DMS114 treated with DMSO at 0.1 percent for 48 hours (cell line): ENCODE measurements around the gene COX7A2L.
"Not testable (repeated sequence)": the region's sequence is repeated elsewhere in the genome, so short reads cannot be mapped to it uniquely, and the experiment has no call there.

Experiments
- DNase-seq: peaks from one replicate; lab custom pipeline; 2025; ENCODE audit not compliant: unreplicated experiment; lab: John Stamatoyannopoulos, UW

COX7A2L gene, protein sequence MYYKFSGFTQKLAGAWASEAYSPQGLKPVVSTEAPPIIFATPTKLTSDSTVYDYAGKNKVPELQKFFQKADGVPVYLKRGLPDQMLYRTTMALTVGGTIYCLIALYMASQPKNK

GRCh38 chr2:42360890-42361727 lies at the start of gene COX7A2L:
TSS of gene COX7A2L (minus strand) at chr2:42361217. CDS start at chr2:42361161, 56 bp downstream.
- peak; percentile 95 for DNase-seq

- no peak for DNase-seq
These were observed 47.0 kb upstream of the COX7A2L start for GRCh38 chr2:42408009-42408408.

- DNase-seq, result no peak
These were observed 46.5 kb upstream of the COX7A2L start for GRCh38 chr2:42407476-42407875.

DNA sequence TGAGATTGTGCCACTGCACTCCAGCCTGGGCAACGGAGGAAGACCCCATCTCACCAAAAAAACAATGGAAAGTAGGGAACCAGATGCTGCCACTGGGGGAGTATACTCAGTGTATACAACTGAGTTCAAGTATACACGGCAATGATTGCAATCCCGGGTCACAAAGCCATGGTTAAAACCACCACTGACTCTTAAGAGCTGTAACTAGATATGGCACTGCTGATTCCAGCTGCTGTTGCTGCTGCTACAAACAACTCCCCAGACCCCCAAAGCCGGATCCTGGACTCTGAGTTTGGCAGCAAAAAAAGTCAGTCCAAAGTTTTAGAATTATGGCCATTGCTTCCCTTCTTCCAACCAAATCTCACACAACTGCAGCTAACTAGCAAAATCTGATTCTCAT lies 43.7 kb upstream of the COX7A2L start:
- DNase-seq, result no peak

DNA sequence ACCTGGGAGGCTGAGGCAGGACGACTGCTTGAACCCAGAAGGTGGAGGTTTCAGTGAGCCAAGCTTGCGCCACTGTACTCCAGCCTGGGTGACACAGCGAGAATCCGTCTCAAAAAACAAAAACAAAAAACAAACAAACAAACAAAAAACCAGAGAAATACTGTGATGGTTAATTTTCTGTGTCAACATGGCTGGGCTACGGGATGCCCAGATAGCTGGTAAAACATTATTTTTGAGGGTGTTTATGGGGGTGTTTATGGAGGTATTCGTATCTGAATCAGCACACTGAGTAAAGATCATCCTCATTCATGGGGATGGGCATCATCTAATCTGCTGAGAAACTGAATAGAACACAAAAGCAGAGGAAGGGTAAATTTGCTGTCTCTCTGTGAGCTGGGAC lies 40.8 kb upstream of the COX7A2L start:
- no peak for DNase-seq

- DNase-seq, result not testable (repeated sequence)
These were observed 37.0 kb upstream of the COX7A2L start for GRCh38 chr2:42398052-42398451.

DNA sequence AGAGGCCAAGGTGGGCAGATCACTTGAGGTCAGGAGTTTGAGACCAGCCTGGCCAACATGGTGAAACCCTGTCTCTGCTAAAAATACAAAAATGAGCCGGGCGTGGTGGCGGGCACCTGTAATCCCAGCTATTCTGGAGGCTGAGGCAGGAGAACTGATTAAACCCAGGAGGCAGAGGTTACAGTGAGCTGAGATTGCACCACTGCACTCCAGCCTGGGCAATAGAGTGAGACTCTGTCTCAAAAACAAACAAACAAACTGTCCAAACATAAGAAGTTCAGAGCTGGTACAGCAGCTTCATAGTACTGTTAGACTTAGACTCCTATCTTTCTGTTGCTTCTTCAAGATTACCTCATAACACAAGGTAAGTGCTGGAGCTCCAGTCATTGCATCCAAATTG lies 32.3 kb upstream of the COX7A2L start:
- DNase-seq, result not testable (repeated sequence)

- no peak for DNase-seq
These were observed 31.2 kb upstream of the COX7A2L start for GRCh38 chr2:42392191-42392590.

DNA sequence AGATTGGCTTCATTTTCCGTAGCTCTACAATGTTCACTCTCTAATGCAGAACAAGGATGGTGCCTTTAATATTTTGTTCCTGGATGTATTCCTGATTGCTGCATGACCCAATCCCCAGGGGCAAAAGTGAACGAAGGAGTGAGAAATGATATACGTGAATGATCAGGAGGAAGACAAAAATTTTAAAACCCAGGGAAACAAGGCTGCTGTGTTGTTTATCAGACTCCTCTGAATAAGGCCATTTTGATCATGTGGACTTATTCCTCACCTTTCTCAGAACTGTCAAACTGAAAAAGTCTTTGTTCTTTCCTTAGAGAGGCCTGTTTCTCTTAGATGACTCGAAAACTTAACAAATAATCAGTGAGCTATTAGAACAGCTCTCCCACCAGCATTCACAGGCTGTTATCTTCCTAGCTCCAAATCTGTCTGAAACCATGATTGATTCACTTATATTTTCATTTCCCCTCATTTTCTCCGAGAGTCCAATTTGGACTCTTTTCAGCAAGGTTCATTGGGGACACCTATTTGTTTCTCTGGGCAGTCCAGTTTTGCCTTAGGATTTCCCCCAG lies 29.5 kb upstream of the COX7A2L start:
- no peak for DNase-seq

- no peak for DNase-seq
These were observed 25.7 kb upstream of the COX7A2L start for GRCh38 chr2:42386682-42387081.

DNA sequence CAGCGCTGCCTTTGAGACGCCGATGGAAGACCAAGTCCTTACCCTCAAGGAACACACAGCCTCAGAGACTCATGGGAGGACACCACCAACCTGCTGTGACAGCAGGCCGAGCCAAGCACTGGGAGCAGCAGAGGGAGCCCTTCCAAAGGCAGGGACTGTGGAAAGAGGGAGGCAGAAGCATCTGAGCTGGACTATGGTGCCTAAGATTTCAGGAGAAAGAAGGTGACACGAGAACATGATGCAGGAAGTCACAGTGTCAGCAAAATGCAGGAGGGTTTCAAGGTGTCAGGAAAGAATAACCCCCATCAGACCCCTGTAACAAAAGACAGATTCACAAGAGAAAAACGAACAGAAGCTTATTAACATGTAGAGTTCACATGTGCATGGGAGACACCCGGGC lies 24.2 kb upstream of the COX7A2L start:
- no peak for DNase-seq

DNA sequence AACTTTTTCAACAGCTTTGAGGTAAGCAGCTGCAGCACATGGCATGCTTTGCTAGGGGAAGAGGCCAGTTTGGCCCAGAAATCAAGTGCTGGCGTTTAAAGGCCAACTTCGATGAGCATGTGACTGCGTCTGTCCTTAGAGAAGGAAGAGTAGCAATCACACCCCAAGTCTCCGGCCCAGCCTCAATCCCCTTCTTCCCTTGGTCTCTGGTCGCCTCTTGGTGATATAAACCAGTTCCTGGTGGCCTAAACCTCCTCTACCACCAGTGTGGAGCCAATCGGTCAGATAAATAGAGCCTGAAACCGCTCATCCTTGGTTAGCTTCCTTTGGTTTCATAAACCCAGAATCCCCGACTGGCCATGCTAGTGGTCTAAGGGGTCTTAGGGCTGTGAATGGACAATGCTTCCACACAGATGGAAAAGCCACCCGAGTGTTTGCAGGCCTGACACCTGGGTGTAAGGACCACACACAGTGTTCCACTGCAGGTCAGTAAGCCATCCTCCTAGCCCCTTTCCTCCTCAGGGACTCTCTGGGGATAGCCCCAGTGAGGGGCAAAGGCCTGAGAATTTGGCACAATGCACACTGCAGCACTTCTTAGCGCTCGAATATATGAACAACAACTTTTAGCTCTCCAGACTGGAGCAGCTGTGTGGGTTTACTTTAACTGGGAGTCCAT lies 23.0 kb upstream of the COX7A2L start:
- no peak for DNase-seq

- DNase-seq, result no peak
These were observed 21.1 kb upstream of the COX7A2L start for GRCh38 chr2:42382144-42382543.

DNA sequence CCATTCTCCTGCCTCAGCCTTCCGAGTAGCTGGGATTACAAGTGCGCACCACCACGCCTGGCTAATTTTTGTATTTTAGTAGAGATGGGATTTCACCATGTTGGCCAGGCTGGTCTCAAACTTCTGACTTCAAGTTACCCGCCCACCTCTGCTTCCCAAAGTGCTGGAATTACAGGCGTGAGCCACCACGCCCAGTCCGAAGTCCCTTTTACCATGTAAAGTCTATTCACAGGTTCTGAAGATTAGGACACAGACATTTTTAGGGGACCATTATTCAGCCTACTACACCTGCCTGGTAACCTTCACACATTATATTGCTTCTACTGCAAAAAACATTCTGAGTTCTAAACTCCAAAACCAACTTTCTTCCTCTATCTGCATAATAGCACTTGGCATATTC lies 19.0 kb upstream of the COX7A2L start:
- not testable (repeated sequence) for DNase-seq

DNA sequence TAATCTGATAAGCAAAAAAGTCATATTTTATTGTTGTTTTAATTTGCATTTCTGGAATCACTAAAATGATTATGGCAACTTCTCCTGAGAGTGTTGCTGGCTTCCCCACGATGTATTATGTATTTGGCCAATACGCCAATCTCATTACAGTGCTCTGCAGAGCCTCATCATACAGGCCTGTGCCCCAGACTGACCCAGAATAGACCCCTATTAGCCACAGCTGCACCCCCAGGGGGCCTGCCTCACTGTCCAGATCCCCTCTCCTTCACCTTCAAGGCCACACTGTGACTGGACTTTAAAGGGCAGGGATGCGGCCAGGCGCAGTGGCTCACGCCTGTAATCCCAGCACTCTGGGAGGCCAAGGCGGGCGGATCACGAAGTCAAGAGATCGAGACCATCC lies 17.4 kb upstream of the COX7A2L start:
- DNase-seq, result no peak

GRCh38 chr2:42376758-42377157 lies 15.7 kb upstream of the COX7A2L start:
- no peak for DNase-seq

- no peak for DNase-seq
These were observed 11.6 kb upstream of the COX7A2L start for GRCh38 chr2:42372474-42373200.

DNA sequence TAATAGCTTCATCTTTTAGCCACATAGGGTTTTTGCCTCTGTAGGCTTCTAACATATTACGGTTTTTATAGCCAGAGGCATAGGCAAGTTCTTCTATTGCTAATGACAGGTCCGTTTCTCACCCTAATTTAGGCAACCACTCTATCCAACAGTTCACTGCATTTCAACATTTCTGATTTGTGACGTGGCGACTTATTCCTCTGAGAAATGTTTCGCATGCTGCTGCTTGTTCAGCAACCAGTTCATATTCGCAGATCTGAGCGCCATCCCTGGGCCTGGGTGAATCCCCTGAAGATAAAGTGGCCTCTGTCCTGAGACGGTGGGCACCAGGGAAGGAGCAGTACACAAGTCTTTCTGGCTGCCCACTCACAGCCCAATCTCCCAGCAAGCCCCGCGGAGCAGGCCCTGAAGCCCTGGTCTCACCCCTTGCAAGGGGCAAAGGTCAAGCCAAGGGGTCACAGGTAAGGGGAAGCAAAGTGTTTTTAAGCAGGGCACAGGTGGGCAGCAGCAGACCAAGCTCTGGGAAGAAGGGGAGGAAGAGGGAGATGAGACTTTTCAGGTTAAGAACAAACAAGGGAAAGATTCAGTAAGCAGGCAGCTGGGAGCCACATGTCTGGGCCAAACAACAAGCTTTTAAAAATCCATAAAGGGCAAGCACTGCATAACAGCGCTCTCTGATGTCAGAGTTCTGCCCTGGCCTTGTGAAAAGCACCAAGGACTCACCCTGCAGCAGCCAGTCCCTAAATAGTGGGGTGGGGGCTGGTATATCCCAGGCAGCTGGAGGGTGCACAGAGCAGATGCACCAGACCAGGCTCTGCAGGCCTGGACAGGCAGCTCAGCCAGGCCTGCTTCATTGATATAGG lies 10.8 kb upstream of the COX7A2L start:
- DNase-seq, result no peak

GRCh38 chr2:42369532-42370229 lies 8.7 kb upstream of the COX7A2L start:
- DNase-seq, result no peak
